K562 (cell line): ENCODE data around the gene TUSC1. TPM values are rescaled to one million over a fixed set of nuclear protein-coding genes. Genes with fewer than 3 reads are reported as not detected.
"Not testable (repeated sequence)": the region's sequence is repeated elsewhere in the genome, so short reads cannot be mapped to it uniquely, and the experiment has no call there.

Experiments used
- ATAC-seq: fragments of 200-7000 bp; cut with Tn5 transposase; 3 replicates; pipeline ENCODE4 v1.9.1; 2020; ENCODE audit warnings: moderate library complexity
- BruUV-seq: library from RNA; stranded (reverse); fragments of 400-500 nt; replicated peaks from 2 replicates; lab custom pipeline; 2021; lab: Mats Ljungman, UMichigan
- CTCF ChIA-PET: fragments of 300-600 bp; formaldehyde crosslinking; extraction: SDS; loops from one replicate; lab custom pipeline; 2021; ENCODE audit warnings: low intra/inter-chr PET ratio; lab: Yijun Ruan, JAX
- POLR2A ChIA-PET: fragments of 300-600, 350-650 bp; sonication (Branson Sonifier 250); formaldehyde crosslinking; extraction: SDS; loops from one replicate; lab custom pipeline; 2021; ENCODE audit warnings: antibody characterized with exemption, inconsistent platforms; lab: Yijun Ruan, JAX
- DNase-seq, 4 experiments: peaks; one replicate each; pipeline versions ENCODE4 v3.0.0 to v3.0.0-alpha.2; 2011 to 2018; ENCODE audit warnings: low spot score in 3 of 4, mixed read lengths in 3 of 4; ENCODE audit errors: extremely low read depth in 1 of 4
- FAIRE-seq: peaks from 2 replicates; lab custom pipeline; 2011; peaks lifted over from hg19 to GRCh38; lab: Jason Lieb, UNC
- H2AFZ ChIP-seq: 2 replicates; pipeline ENCODE4 v1.6.0; 2011; ENCODE audit warnings: low read depth, low read length, control low read depth, inconsistent platforms
- H3K27ac ChIP-seq: fragments of 200-600 bp; 3 replicates; pipeline ENCODE4 v1.8.0; 2011; ENCODE audit warnings: low read depth, mild to moderate bottlenecking, control low read depth, inconsistent platforms, low read length, moderate library complexity, mixed read lengths; ENCODE audit errors: extremely low read depth
- H3K27me3 ChIP-seq, 2 experiments: fragments of 300-600 bp in 1 of 2; 2 replicates in 1 of 2; 3 replicates in 1 of 2; pipeline versions ENCODE4 v1.6.0 to v1.8.0; 2011; ENCODE audit warnings: inconsistent platforms in 2 of 2, low read length in 2 of 2, mild to moderate bottlenecking in 1 of 2, mixed read lengths in 1 of 2, moderate library complexity in 1 of 2; ENCODE audit not compliant: control insufficient read depth in 2 of 2, insufficient read depth in 2 of 2
- H3K36me3 ChIP-seq: fragments of 300-600 bp; 3 replicates; pipeline ENCODE4 v1.8.0; 2011; ENCODE audit warnings: mild to moderate bottlenecking, low read length, inconsistent platforms; ENCODE audit not compliant: control insufficient read depth, insufficient read depth
- H3K4me1 ChIP-seq, 2 experiments: fragments of 200-600 bp in 1 of 2; replicated peaks in 1 of 2; 2 replicates in 1 of 2; 3 replicates in 1 of 2; pipeline versions ENCODE4 v1.5.1 to v1.8.0; 2011; ENCODE audit warnings: inconsistent platforms in 2 of 2, low read length in 2 of 2, mild to moderate bottlenecking in 1 of 2, mixed read lengths in 1 of 2, moderate library complexity in 1 of 2; ENCODE audit not compliant: control insufficient read depth in 2 of 2, insufficient read depth in 2 of 2
- H3K4me2 ChIP-seq: 2 replicates; pipeline ENCODE4 v1.6.1; 2011; ENCODE audit warnings: low read length, control low read depth, inconsistent platforms, mixed read lengths; ENCODE audit not compliant: insufficient read depth
- H3K4me3 ChIP-seq: fragments of 200-600 bp; sonication (generic), shearing (Covaris generic); 2 replicates; pipeline ENCODE4 v1.5.1; 2016; ENCODE audit warnings: control low read depth, inconsistent platforms
- H3K79me2 ChIP-seq: fragments of 200-600 bp; 3 replicates; pipeline ENCODE4 v1.8.0; 2011; ENCODE audit warnings: low read length, inconsistent platforms; ENCODE audit not compliant: control insufficient read depth, insufficient read depth
- H3K9ac ChIP-seq, 2 experiments: 2 replicates each; pipeline versions ENCODE4 v1.6.0 to v1.6.1; 2011; ENCODE audit warnings: low read depth in 2 of 2, low read length in 2 of 2, control low read depth in 1 of 2, inconsistent platforms in 1 of 2, mild to moderate bottlenecking in 1 of 2, mixed read lengths in 1 of 2; ENCODE audit not compliant: insufficient read depth in 1 of 2
- H3K9me1 ChIP-seq: one replicate; pipeline ENCODE4 v1.6.0; 2011; ENCODE audit warnings: inconsistent platforms, mild to moderate bottlenecking, low read length, moderate library complexity; ENCODE audit not compliant: control insufficient read depth, insufficient read depth
- H3K9me3 ChIP-seq: replicated peaks from 2 replicates; pipeline ENCODE4 v1.5.1; 2011; ENCODE audit warnings: low read depth, low read length, inconsistent platforms; ENCODE audit not compliant: control insufficient read depth, insufficient read depth
- H4K20me1 ChIP-seq: replicated peaks from 2 replicates; pipeline ENCODE4 v1.6.1; 2011; ENCODE audit warnings: low read length, inconsistent platforms, mixed read lengths; ENCODE audit not compliant: control insufficient read depth, insufficient read depth
- BRCA1 ChIP-seq, 2 experiments: fragments of 450-650 bp in 1 of 2; sonication (generic) in 1 of 2; formaldehyde crosslinking in 1 of 2; IDR thresholded peaks; 2 replicates each; pipeline versions ENCODE4 v1.5.0 to v1.6.1; 2017 to 2020; ENCODE audit warnings: mild to moderate bottlenecking in 1 of 2, missing genetic modification reagents in 1 of 2
- COPS2 ChIP-seq: fragments of 450-650 bp; conservative IDR thresholded peaks from 2 replicates; pipeline ENCODE4 v1.6.1; 2016; ENCODE audit warnings: mild to moderate bottlenecking, moderate library complexity
- DACH1 ChIP-seq: fragments of 450-650 bp; IDR thresholded peaks from 2 replicates; pipeline ENCODE4 v1.6.1; 2018; ENCODE audit not compliant: partially characterized antibody
- DMBX1 ChIP-seq: fragments of 250-450 bp; sonication (Bioruptor Pico); IDR thresholded peaks from 2 replicates; pipeline ENCODE4 v1.8.0; 2022; ENCODE audit warnings: inconsistent platforms, mild to moderate bottlenecking, moderate library complexity, borderline replicate concordance
- GATAD2A ChIP-seq: fragments of 450-650 bp; IDR thresholded peaks from 2 replicates; pipeline ENCODE4 v1.6.1; 2017
- HDAC6 ChIP-seq: IDR thresholded peaks from 2 replicates; pipeline ENCODE4 v1.6.1; 2012; ENCODE audit warnings: low read depth, mild to moderate bottlenecking, control low read depth, inconsistent platforms, low read length, moderate library complexity
- JUNB ChIP-seq: fragments of 450-650 bp; formaldehyde crosslinking; conservative IDR thresholded peaks from 2 replicates; pipeline ENCODE4 v1.4.0; 2020; ENCODE audit warnings: mild to moderate bottlenecking
- MAFG ChIP-seq: fragments of 450-650 bp; conservative IDR thresholded peaks from 2 replicates; pipeline ENCODE4 v1.6.1; 2016; ENCODE audit warnings: missing genetic modification characterization, missing compliant biosample characterization
- MLX ChIP-seq, 2 experiments: fragments of 450-650 bp in 1 of 2; sonication (generic) in 1 of 2; formaldehyde crosslinking; conservative IDR thresholded peaks; 2 replicates each; pipeline versions ENCODE4 v1.4.0 to v1.8.1; 2020 to 2022; ENCODE audit warnings: mild to moderate bottlenecking in 1 of 2, missing genetic modification reagents in 1 of 2
- NCOA1 ChIP-seq: fragments of 450-650 bp; IDR thresholded peaks from 2 replicates; pipeline ENCODE4 v1.6.1; 2016; ENCODE audit warnings: low read depth
- NFE2 ChIP-seq: IDR thresholded peaks from 2 replicates; pipeline ENCODE4 v1.6.1; 2014; ENCODE audit warnings: antibody characterized with exemption, low read depth
- NFE2L1 ChIP-seq: fragments of 450-650 bp; IDR thresholded peaks from 2 replicates; pipeline ENCODE4 v1.6.1; 2016; ENCODE audit warnings: missing genetic modification characterization, low read depth, mild to moderate bottlenecking, missing compliant biosample characterization, moderate library complexity, borderline replicate concordance
- NR3C1 ChIP-seq: sonication (generic); formaldehyde crosslinking; IDR thresholded peaks from 2 replicates; pipeline ENCODE4 v1.8.1; 2022; ENCODE audit warnings: missing genetic modification reagents
- ZBTB2 ChIP-seq: fragments of 450-650 bp; IDR thresholded peaks from 2 replicates; pipeline ENCODE4 v1.6.1; 2016; ENCODE audit warnings: antibody characterized with exemption
- ZBTB7A ChIP-seq: IDR thresholded peaks from 2 replicates; pipeline ENCODE4 v1.6.1; 2011; ENCODE audit warnings: low read depth, mild to moderate bottlenecking, low read length, moderate library complexity, borderline replicate concordance; ENCODE audit not compliant: control insufficient read depth
- ZNF174 ChIP-seq: fragments of 250-450 bp; sonication (Bioruptor Pico); IDR thresholded peaks from 2 replicates; pipeline ENCODE4 v1.4.0; 2020; ENCODE audit warnings: mild to moderate bottlenecking
- ZNF695 ChIP-seq: fragments of 450-650 bp; formaldehyde crosslinking; IDR thresholded peaks from 2 replicates; pipeline ENCODE4 v1.4.0; 2020; ENCODE audit warnings: mild to moderate bottlenecking, moderate library complexity
- WGBS: fragments of 100-300 bp; shearing (Covaris generic); methylation state at CpG from one replicate; pipeline ENCODE4 v1.1.6; 2016; ENCODE audit warnings: low coverage, mixed read lengths; ENCODE audit not compliant: insufficient coverage; ENCODE audit errors: missing lambda C conversion rate; 5-methylcytosine and 5-hydroxymethylcytosine counted together
- in situ Hi-C: fragments of 300-500 bp; cut with MboI; formaldehyde crosslinking; loops from 4 replicates; pipeline ENCODE4 v1.15.0; 2018; ENCODE audit warnings: inconsistent platforms, mixed read lengths
- intact Hi-C: fragments of 100-400 bp; cut with micrococcal nuclease; formaldehyde crosslinking; loops from 2 replicates; pipeline ENCODE4 v1.14.2; 2022
- polyA plus RNA-seq, 8 experiments: library from polyadenylated mRNA; depleted of rRNA in 4 of 8; stranded (reverse) in 5 of 8; unstranded in 3 of 8; fragments of >200 nt; fragmentation: Nextera tagmentation in 2 of 8; fragmentation: Illumina TruSeq in 1 of 8; extraction: Ambion mirVana in 2 of 8; extraction: Trizol in 1 of 8; gene quantifications; 2 replicates each; pipeline versions ENCODE4 v1.2.1 to v1.2.3, GENCODE V29; 2011 to 2014; ENCODE audit warnings: inconsistent platforms in 1 of 8, missing spikeins in 1 of 8
- total RNA-seq, 7 experiments: library from RNA; depleted of rRNA in 6 of 7; stranded (reverse); fragments of >200 nt in 6 of 7; fragmentation: Illumina TruSeq in 2 of 7; extraction: Trizol in 2 of 7; gene quantifications; 2 replicates each; pipeline versions ENCODE4 v1.2.1 to v1.2.3, GENCODE V29; 2011 to 2021; ENCODE audit warnings: low replicate concordance in 1 of 7
- TF ChIP-seq, protein P1 (sequence below): fragments of 450-650 bp; conservative IDR thresholded peaks from 2 replicates; pipeline ENCODE4 v1.6.1; 2016; ENCODE audit warnings: missing genetic modification characterization, low read depth, mild to moderate bottlenecking, missing compliant biosample characterization, moderate library complexity

The TUSC1 gene
- total and polyA plus RNA-seq, 9 of the 15 experiments (the other 6 are each of a cell fraction or from before 2014, with no cell fraction given) = not detected

GRCh38 chr9:25702536-25702935, 24.3 kb upstream of the TUSC1 start:
- ATAC-seq = no peak

GRCh38 chr9:25700899-25701298, 22.7 kb upstream of the TUSC1 start:
- H3K4me1 ChIP-seq, H3K27me3 ChIP-seq, ATAC-seq, H3K79me2 ChIP-seq, H3K9me3 ChIP-seq, H3K36me3 ChIP-seq, in situ Hi-C loops, FAIRE-seq, BruUV-seq, DNase-seq, CTCF ChIA-PET, POLR2A ChIA-PET, H4K20me1 ChIP-seq, H2AFZ ChIP-seq, intact Hi-C loops, H3K9ac ChIP-seq, H3K27ac ChIP-seq, H3K4me2 ChIP-seq, H3K9me1 ChIP-seq, H3K4me3 ChIP-seq: not testable (repeated sequence)
- no CpG with 5 or more reads among the region's 3 CpGs for WGBS

More at GRCh38 chr9:25702536-25702935, 24.3 kb upstream of the TUSC1 start:
- FAIRE-seq (no peak), DNase-seq (no peak)
- ChIA-PET POLR2A (no interaction called here), CTCF (no interaction called here)
- H4K20me1 ChIP-seq = no peaks in the 10 kb centered on the region
- no TSS peak for BruUV-seq
- H3K79me2 ChIP-seq = no peaks in the 10 kb centered on the region
- no peaks in the 10 kb centered on the region for H3K4me1 ChIP-seq
- in situ Hi-C loops = no loop called here
- H3K9ac ChIP-seq = no peak overlapping the region
- H3K9me1 ChIP-seq = no peaks in the 10 kb centered on the region
- TF ChIP-seq DACH1 (no peak), MAFG (tag) (no peak), ZBTB7A (no peak), DMBX1 (CRISPR knock-in tag) (no peak), MLX (CRISPR knock-in tag; conservative IDR thresholded peaks at IDR 0.05) (no peak), NR3C1 (no peak), NFE2 (no peak), BRCA1 (IDR thresholded peaks at IDR 0.05) (no peak), BRCA1 (CRISPR knock-in tag; IDR thresholded peaks at IDR 0.05) (no peak), GATAD2A (no peak), ZBTB2 (no peak), ZNF695 (CRISPR knock-in tag) (no peak), NCOA1 (no peak), NFE2L1 (tag) (no peak), ZNF174 (CRISPR knock-in tag) (no peak), HDAC6 (no peak), JUNB (no peak), COPS2 (no peak)
- TF ChIP-seq, protein P1, sequence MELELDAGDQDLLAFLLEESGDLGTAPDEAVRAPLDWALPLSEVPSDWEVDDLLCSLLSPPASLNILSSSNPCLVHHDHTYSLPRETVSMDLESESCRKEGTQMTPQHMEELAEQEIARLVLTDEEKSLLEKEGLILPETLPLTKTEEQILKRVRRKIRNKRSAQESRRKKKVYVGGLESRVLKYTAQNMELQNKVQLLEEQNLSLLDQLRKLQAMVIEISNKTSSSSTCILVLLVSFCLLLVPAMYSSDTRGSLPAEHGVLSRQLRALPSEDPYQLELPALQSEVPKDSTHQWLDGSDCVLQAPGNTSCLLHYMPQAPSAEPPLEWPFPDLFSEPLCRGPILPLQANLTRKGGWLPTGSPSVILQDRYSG (tag) = no peak
- no peak overlapping the region for H3K4me2 ChIP-seq
- H3K4me3 ChIP-seq = no peak overlapping the region
- no peaks in the 10 kb centered on the region for H3K9me3 ChIP-seq
- H3K27me3 ChIP-seq = no peaks in the 10 kb centered on the region
- no peak overlapping the region for H3K27ac ChIP-seq
- intact Hi-C loops = no loop called here
- no CpG with 5 or more reads among the region's 3 CpGs for WGBS
- no peaks in the 10 kb centered on the region for H3K36me3 ChIP-seq
- no peak overlapping the region for H2AFZ ChIP-seq
